Measurements from ENCODE around the gene MON1B. TPM values are rescaled to one million over a fixed set of nuclear protein-coding genes. Genes with fewer than 3 reads are reported as not detected.

MON1B gene
- total RNA-seq, 1 experiment from 2014 or later, result 49.1 TPM

DNA sequence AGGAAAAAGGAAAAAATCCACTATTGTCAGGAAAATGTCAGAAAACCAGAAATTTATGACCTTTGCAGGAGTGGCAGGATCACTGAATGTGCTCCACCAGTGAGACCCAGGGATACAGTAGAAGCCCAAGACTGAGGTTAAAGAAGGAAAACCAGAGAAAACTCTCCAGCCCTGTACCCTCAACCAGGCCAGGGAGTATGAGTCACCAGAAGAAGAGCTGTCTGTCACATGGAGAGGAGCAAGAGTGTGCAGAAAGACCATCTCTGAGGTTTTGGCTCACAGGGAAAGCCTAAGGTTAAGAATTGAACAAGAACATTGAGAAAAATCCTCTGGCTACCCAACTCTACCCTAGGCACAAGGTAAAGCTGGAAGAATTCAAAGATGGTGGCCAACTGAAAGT lies 47.6 kb upstream of the MON1B start:
- no peak overlapping the region for H3K4me3 Mint-ChIP-seq
- TF ChIP-seq SP1 (CRISPR knock-in tag; conservative IDR thresholded peaks at IDR 0.05) (no peak), FOXP1 (CRISPR knock-in tag; IDR thresholded peaks at IDR 0.05; ENCODE audit: borderline replicate concordance) (no peak), ZNF416 (CRISPR knock-in tag; IDR thresholded peaks at IDR 0.05) (no peak), NFE2L1 (CRISPR knock-in tag; IDR thresholded peaks at IDR 0.05) (no peak), EMX1 (CRISPR knock-in tag; IDR thresholded peaks at IDR 0.05) (no peak), ZNF396 (CRISPR knock-in tag; IDR thresholded peaks at IDR 0.05; ENCODE audit: borderline replicate concordance) (no peak), NFATC4 (CRISPR knock-in tag; IDR thresholded peaks at IDR 0.05) (no peak), CBFB (CRISPR knock-in tag; IDR thresholded peaks at IDR 0.05; ENCODE audit: low read depth) (no peak), TEAD4 (CRISPR knock-in tag; IDR thresholded peaks at IDR 0.05) (no peak), MXD4 (CRISPR knock-in tag; IDR thresholded peaks at IDR 0.05; ENCODE audit: borderline replicate concordance) (no peak), NR1H2 (CRISPR knock-in tag; IDR thresholded peaks at IDR 0.05) (no peak), ZNF219 (CRISPR knock-in tag; IDR thresholded peaks at IDR 0.05; ENCODE audit: borderline replicate concordance) (no peak), SOX15 (CRISPR knock-in tag; IDR thresholded peaks at IDR 0.05) (no peak)
- TF ChIP-seq, protein P1, sequence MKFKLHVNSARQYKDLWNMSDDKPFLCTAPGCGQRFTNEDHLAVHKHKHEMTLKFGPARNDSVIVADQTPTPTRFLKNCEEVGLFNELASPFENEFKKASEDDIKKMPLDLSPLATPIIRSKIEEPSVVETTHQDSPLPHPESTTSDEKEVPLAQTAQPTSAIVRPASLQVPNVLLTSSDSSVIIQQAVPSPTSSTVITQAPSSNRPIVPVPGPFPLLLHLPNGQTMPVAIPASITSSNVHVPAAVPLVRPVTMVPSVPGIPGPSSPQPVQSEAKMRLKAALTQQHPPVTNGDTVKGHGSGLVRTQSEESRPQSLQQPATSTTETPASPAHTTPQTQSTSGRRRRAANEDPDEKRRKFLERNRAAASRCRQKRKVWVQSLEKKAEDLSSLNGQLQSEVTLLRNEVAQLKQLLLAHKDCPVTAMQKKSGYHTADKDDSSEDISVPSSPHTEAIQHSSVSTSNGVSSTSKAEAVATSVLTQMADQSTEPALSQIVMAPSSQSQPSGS (CRISPR knock-in tag; IDR thresholded peaks at IDR 0.05; ENCODE audit: borderline replicate concordance, low read depth), result no peak
- TF ChIP-seq, protein P2, sequence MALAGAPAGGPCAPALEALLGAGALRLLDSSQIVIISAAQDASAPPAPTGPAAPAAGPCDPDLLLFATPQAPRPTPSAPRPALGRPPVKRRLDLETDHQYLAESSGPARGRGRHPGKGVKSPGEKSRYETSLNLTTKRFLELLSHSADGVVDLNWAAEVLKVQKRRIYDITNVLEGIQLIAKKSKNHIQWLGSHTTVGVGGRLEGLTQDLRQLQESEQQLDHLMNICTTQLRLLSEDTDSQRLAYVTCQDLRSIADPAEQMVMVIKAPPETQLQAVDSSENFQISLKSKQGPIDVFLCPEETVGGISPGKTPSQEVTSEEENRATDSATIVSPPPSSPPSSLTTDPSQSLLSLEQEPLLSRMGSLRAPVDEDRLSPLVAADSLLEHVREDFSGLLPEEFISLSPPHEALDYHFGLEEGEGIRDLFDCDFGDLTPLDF (CRISPR knock-in tag; IDR thresholded peaks at IDR 0.05), result no peak
- TF ChIP-seq, protein P3, sequence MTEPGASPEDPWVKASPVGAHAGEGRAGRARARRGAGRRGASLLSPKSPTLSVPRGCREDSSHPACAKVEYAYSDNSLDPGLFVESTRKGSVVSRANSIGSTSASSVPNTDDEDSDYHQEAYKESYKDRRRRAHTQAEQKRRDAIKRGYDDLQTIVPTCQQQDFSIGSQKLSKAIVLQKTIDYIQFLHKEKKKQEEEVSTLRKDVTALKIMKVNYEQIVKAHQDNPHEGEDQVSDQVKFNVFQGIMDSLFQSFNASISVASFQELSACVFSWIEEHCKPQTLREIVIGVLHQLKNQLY (CRISPR knock-in tag; IDR thresholded peaks at IDR 0.05), result no peak
- TF ChIP-seq, protein P4, sequence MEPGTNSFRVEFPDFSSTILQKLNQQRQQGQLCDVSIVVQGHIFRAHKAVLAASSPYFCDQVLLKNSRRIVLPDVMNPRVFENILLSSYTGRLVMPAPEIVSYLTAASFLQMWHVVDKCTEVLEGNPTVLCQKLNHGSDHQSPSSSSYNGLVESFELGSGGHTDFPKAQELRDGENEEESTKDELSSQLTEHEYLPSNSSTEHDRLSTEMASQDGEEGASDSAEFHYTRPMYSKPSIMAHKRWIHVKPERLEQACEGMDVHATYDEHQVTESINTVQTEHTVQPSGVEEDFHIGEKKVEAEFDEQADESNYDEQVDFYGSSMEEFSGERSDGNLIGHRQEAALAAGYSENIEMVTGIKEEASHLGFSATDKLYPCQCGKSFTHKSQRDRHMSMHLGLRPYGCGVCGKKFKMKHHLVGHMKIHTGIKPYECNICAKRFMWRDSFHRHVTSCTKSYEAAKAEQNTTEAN (CRISPR knock-in tag; IDR thresholded peaks at IDR 0.05), result no peak
- TF ChIP-seq, protein P5, sequence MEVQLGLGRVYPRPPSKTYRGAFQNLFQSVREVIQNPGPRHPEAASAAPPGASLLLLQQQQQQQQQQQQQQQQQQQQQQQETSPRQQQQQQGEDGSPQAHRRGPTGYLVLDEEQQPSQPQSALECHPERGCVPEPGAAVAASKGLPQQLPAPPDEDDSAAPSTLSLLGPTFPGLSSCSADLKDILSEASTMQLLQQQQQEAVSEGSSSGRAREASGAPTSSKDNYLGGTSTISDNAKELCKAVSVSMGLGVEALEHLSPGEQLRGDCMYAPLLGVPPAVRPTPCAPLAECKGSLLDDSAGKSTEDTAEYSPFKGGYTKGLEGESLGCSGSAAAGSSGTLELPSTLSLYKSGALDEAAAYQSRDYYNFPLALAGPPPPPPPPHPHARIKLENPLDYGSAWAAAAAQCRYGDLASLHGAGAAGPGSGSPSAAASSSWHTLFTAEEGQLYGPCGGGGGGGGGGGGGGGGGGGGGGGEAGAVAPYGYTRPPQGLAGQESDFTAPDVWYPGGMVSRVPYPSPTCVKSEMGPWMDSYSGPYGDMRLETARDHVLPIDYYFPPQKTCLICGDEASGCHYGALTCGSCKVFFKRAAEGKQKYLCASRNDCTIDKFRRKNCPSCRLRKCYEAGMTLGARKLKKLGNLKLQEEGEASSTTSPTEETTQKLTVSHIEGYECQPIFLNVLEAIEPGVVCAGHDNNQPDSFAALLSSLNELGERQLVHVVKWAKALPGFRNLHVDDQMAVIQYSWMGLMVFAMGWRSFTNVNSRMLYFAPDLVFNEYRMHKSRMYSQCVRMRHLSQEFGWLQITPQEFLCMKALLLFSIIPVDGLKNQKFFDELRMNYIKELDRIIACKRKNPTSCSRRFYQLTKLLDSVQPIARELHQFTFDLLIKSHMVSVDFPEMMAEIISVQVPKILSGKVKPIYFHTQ (CRISPR knock-in tag; IDR thresholded peaks at IDR 0.05), result no peak
- TF ChIP-seq, protein P6, sequence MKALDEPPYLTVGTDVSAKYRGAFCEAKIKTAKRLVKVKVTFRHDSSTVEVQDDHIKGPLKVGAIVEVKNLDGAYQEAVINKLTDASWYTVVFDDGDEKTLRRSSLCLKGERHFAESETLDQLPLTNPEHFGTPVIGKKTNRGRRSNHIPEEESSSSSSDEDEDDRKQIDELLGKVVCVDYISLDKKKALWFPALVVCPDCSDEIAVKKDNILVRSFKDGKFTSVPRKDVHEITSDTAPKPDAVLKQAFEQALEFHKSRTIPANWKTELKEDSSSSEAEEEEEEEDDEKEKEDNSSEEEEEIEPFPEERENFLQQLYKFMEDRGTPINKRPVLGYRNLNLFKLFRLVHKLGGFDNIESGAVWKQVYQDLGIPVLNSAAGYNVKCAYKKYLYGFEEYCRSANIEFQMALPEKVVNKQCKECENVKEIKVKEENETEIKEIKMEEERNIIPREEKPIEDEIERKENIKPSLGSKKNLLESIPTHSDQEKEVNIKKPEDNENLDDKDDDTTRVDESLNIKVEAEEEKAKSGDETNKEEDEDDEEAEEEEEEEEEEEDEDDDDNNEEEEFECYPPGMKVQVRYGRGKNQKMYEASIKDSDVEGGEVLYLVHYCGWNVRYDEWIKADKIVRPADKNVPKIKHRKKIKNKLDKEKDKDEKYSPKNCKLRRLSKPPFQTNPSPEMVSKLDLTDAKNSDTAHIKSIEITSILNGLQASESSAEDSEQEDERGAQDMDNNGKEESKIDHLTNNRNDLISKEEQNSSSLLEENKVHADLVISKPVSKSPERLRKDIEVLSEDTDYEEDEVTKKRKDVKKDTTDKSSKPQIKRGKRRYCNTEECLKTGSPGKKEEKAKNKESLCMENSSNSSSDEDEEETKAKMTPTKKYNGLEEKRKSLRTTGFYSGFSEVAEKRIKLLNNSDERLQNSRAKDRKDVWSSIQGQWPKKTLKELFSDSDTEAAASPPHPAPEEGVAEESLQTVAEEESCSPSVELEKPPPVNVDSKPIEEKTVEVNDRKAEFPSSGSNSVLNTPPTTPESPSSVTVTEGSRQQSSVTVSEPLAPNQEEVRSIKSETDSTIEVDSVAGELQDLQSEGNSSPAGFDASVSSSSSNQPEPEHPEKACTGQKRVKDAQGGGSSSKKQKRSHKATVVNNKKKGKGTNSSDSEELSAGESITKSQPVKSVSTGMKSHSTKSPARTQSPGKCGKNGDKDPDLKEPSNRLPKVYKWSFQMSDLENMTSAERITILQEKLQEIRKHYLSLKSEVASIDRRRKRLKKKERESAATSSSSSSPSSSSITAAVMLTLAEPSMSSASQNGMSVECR (CRISPR knock-in tag; IDR thresholded peaks at IDR 0.05; ENCODE audit: borderline replicate concordance), result no peak
- TF ChIP-seq, protein P7, sequence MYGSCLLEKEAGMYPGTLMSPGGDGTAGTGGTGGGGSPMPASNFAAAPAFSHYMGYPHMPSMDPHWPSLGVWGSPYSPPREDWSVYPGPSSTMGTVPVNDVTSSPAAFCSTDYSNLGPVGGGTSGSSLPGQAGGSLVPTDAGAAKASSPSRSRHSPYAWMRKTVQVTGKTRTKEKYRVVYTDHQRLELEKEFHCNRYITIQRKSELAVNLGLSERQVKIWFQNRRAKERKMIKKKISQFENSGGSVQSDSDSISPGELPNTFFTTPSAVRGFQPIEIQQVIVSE (CRISPR knock-in tag; IDR thresholded peaks at IDR 0.05; ENCODE audit: borderline replicate concordance), result no peak
- ChIA-PET POLR2A (no interaction called here), CTCF (no interaction called here)
- H3K27ac Mint-ChIP-seq, result no peak overlapping the region
- H3K36me3 Mint-ChIP-seq, result peaks cover 30% of the 10 kb centered on the region
- peaks cover 73% of the 10 kb centered on the region for H3K9me3 Mint-ChIP-seq
- ATAC-seq (no peak), DNase-seq (ENCODE audit: low spot score) (no peak)
- H3K4me1 Mint-ChIP-seq, result no peaks in the 10 kb centered on the region
- peaks cover 7% of the 10 kb centered on the region; the same call in 1 of the 2 replicates for H3K27me3 Mint-ChIP-seq (ENCODE audit: low read depth)

Measured in WTC11 (cell line).